H9 (cell line): ENCODE results near the gene TBC1D5. TPM values are rescaled to one million over a fixed set of nuclear protein-coding genes. Genes with fewer than 3 reads are reported as not detected.

ENCODE experiments used
- DNase-seq: peaks from one replicate; pipeline ENCODE4 v3.0.0-alpha.2; 2017
- H2AFZ ChIP-seq: one replicate; pipeline ENCODE4 v1.6.1; 2013; ENCODE audit warnings: mild to moderate bottlenecking, low read length, control low read depth, moderate library complexity
- H2AK5ac ChIP-seq: 2 replicates; pipeline ENCODE4 v1.6.1; 2013; ENCODE audit warnings: low read length, control low read depth, mixed read lengths; ENCODE audit not compliant: insufficient read length
- H2BK120ac ChIP-seq: one replicate; pipeline ENCODE4 v1.6.1; 2013; ENCODE audit warnings: low read depth, mild to moderate bottlenecking, low read length, control low read depth, inconsistent platforms; ENCODE audit not compliant: poor library complexity, severe bottlenecking
- H2BK12ac ChIP-seq: 2 replicates; pipeline ENCODE4 v1.6.1; 2013; ENCODE audit warnings: low read length, control low read depth, mixed read lengths, low read depth; ENCODE audit not compliant: insufficient read length
- H2BK15ac ChIP-seq: 2 replicates; pipeline ENCODE4 v1.6.1; 2013; ENCODE audit warnings: low read depth, low read length, control low read depth
- H2BK20ac ChIP-seq: one replicate; pipeline ENCODE4 v1.6.1; 2013; ENCODE audit warnings: low read depth, mild to moderate bottlenecking, low read length, control low read depth, inconsistent platforms; ENCODE audit not compliant: poor library complexity, severe bottlenecking
- H2BK5ac ChIP-seq: 2 replicates; pipeline ENCODE4 v1.6.1; 2013; ENCODE audit warnings: low read length, control low read depth, mixed read lengths; ENCODE audit not compliant: insufficient read length
- H3K14ac ChIP-seq: 2 replicates; pipeline ENCODE4 v1.6.1; 2013; ENCODE audit warnings: low read length, control low read depth; ENCODE audit not compliant: insufficient read depth
- H3K18ac ChIP-seq: 2 replicates; pipeline ENCODE4 v1.6.1; 2013; ENCODE audit warnings: low read depth, mild to moderate bottlenecking, mixed read lengths, low read length, control low read depth; ENCODE audit not compliant: insufficient read length
- H3K23ac ChIP-seq: 2 replicates; pipeline ENCODE4 v1.6.1; 2013; ENCODE audit warnings: low read length, control low read depth, mixed read lengths, low read depth; ENCODE audit not compliant: insufficient read length
- H3K23me2 ChIP-seq: 2 replicates; pipeline ENCODE4 v1.6.1; 2013; ENCODE audit warnings: low read depth, mild to moderate bottlenecking, mixed read lengths, low read length, control low read depth; ENCODE audit not compliant: insufficient read length, poor library complexity, severe bottlenecking
- H3K27ac ChIP-seq: 2 replicates; pipeline ENCODE4 v1.5.1; 2013; ENCODE audit warnings: low read length, control low read depth, mixed read lengths, low read depth; ENCODE audit not compliant: insufficient read length
- H3K27me3 ChIP-seq: 2 replicates; pipeline ENCODE4 v1.6.1; 2013; ENCODE audit warnings: low read length, control low read depth, inconsistent platforms; ENCODE audit not compliant: insufficient read depth
- H3K4ac ChIP-seq: 2 replicates; pipeline ENCODE4 v1.6.1; 2013; ENCODE audit warnings: low read depth, mild to moderate bottlenecking, control low read depth, inconsistent platforms, low read length, moderate library complexity
- H3K4me1 ChIP-seq: 2 replicates; pipeline ENCODE4 v1.6.1; 2013; ENCODE audit warnings: low read length, control low read depth, inconsistent platforms; ENCODE audit not compliant: insufficient read depth
- H3K4me2 ChIP-seq: 2 replicates; pipeline ENCODE4 v1.6.1; 2013; ENCODE audit warnings: low read length, control low read depth, mixed read lengths; ENCODE audit not compliant: insufficient read length, insufficient read depth
- H3K56ac ChIP-seq: 2 replicates; pipeline ENCODE4 v1.6.1; 2013; ENCODE audit warnings: low read depth, mild to moderate bottlenecking, mixed read lengths, low read length, control low read depth; ENCODE audit not compliant: insufficient read length
- H3K79me1 ChIP-seq: 2 replicates; pipeline ENCODE4 v1.6.1; 2013; ENCODE audit warnings: low read depth, mild to moderate bottlenecking, moderate library complexity, low read length, control low read depth, inconsistent platforms; ENCODE audit not compliant: insufficient read depth, poor library complexity, severe bottlenecking
- H3K79me2 ChIP-seq: 2 replicates; pipeline ENCODE4 v1.6.1; 2013; ENCODE audit warnings: low read length, control low read depth, inconsistent platforms; ENCODE audit not compliant: insufficient read depth
- H3K9ac ChIP-seq: 2 replicates; pipeline ENCODE4 v1.6.1; 2013; ENCODE audit warnings: low read length, control low read depth, mixed read lengths; ENCODE audit not compliant: insufficient read length; ENCODE audit errors: extremely low read depth
- H3K9me3 ChIP-seq: one replicate; pipeline ENCODE4 v1.6.1; 2013; ENCODE audit warnings: low read depth, low read length, inconsistent platforms; ENCODE audit not compliant: control insufficient read depth
- H3T11ph ChIP-seq: one replicate; pipeline ENCODE4 v1.6.1; 2013; ENCODE audit warnings: mild to moderate bottlenecking, low read length, control low read depth, inconsistent platforms
- H4K20me1 ChIP-seq: one replicate; pipeline ENCODE4 v1.6.1; 2013; ENCODE audit not compliant: control insufficient read depth, insufficient read length, insufficient read depth
- H4K5ac ChIP-seq: 2 replicates; pipeline ENCODE4 v1.6.1; 2013; ENCODE audit warnings: low read depth, mild to moderate bottlenecking, mixed read lengths, low read length, control low read depth; ENCODE audit not compliant: insufficient read length
- H4K8ac ChIP-seq: replicated peaks from 2 replicates; pipeline ENCODE4 v1.6.1; 2013; ENCODE audit warnings: low read length, control low read depth, mixed read lengths, low read depth; ENCODE audit not compliant: insufficient read length
- H4K91ac ChIP-seq: 2 replicates; pipeline ENCODE4 v1.6.1; 2013; ENCODE audit warnings: low read depth, mild to moderate bottlenecking, moderate library complexity, mixed read lengths, low read length, control low read depth; ENCODE audit not compliant: insufficient read length
- H3K27ac Mint-ChIP-seq, 3 experiments: 2 replicates in 2 of 3; 3 replicates in 1 of 3; pipeline ENCODE4 v1.8.0; 2020 to 2021; ENCODE audit warnings: mixed read lengths in 3 of 3, mild to moderate bottlenecking in 1 of 3, moderate library complexity in 1 of 3
- H3K27me3 Mint-ChIP-seq: 2 replicates; pipeline ENCODE4 v1.8.0; 2021; ENCODE audit warnings: low read depth, mild to moderate bottlenecking, moderate library complexity, mixed read lengths
- H3K36me3 Mint-ChIP-seq, 3 experiments: 2 replicates in 2 of 3; 3 replicates in 1 of 3; pipeline ENCODE4 v1.8.0; 2020 to 2021; ENCODE audit warnings: low read depth in 3 of 3, mixed read lengths in 3 of 3; ENCODE audit not compliant: insufficient read depth in 1 of 3
- H3K4me1 Mint-ChIP-seq, 2 experiments: 2 replicates each; pipeline ENCODE4 v1.8.0; 2020; ENCODE audit warnings: mixed read lengths in 2 of 2
- H3K4me3 Mint-ChIP-seq, 2 experiments: 2 replicates in 1 of 2; 3 replicates in 1 of 2; pipeline ENCODE4 v1.8.0; 2020 to 2021; ENCODE audit warnings: mild to moderate bottlenecking in 2 of 2, mixed read lengths in 2 of 2, moderate library complexity in 1 of 2
- H3K9me3 Mint-ChIP-seq, 2 experiments: 2 replicates in 1 of 2; 3 replicates in 1 of 2; pipeline ENCODE4 v1.8.0; 2020; ENCODE audit warnings: mild to moderate bottlenecking in 2 of 2, mixed read lengths in 2 of 2, moderate library complexity in 1 of 2
- WGBS: extraction: QIAGEN DNeasy Blood & Tissue Kit; methylation state at CpG from one replicate; pipeline ENCODE4 v1.1.7; 2013; ENCODE audit warnings: missing lambda C conversion rate, low lambda C conversion rate, mixed read lengths; ENCODE audit not compliant: insufficient read length; ENCODE audit errors: extremely low coverage; 5-methylcytosine and 5-hydroxymethylcytosine counted together
- total RNA-seq: library from RNA; stranded (reverse); gene quantifications from 2 replicates; pipeline ENCODE4 v1.2.1, GENCODE V29; 2021
- TF ChIP-seq, protein P1 (sequence below): fragments of 200-600 bp; sonication (generic); conservative IDR thresholded peaks from 3 replicates; pipeline ENCODE4 v1.8.0; 2021; ENCODE audit warnings: antibody characterized with exemption, mild to moderate bottlenecking

TBC1D5 gene
- total RNA-seq, 1 experiment from 2014 or later = 25.0 TPM

DNA sequence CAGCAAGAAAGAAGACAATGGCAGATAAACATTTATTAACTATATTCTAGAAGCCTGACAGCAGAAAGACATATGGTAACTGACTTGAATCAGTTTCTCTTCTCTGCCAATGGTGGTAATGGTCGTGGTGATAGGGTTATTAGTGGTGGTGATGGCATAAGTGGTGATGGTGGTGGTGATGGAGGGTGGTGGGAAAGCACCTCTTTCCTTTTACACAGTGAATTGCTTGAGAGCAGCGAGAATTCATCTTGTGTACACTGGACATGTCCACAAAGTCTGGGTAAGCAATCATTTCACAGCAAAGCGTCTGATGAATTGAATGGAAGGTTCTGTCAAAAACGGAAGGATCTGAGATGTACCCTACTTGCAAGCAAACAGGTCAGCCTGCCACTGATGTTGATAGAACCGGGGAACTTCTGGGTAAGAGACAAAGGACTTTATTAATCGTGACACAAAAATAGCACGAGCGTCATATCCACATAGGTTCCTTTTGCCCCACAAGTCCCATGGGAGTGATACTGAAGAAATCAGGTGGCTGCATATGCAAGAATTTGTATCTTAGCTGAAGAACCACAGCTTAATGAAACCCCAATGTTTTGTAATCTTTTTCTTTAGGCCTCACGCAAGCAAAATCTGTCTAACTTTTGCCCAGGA lies 23.5 kb upstream of the TBC1D5 start:
- H2AFZ ChIP-seq = no peak overlapping the region
- H3K23ac ChIP-seq = no peak overlapping the region
- H4K5ac ChIP-seq = no peak overlapping the region
- no peak overlapping the region for H4K91ac ChIP-seq
- H3K27me3 ChIP-seq = no peaks in the 10 kb centered on the region
- no peak overlapping the region for H3K4ac ChIP-seq
- WGBS = no CpG with 5 or more reads among the region's 9 CpGs
- H2BK120ac ChIP-seq = no peak overlapping the region
- H2BK12ac ChIP-seq = no peak overlapping the region
- no peaks in the 10 kb centered on the region for H3K79me1 ChIP-seq
- H3T11ph ChIP-seq = no peak overlapping the region
- H3K4me1 ChIP-seq = no peaks in the 10 kb centered on the region; the same call in 1 of the 2 replicates
- TF ChIP-seq, protein P1, sequence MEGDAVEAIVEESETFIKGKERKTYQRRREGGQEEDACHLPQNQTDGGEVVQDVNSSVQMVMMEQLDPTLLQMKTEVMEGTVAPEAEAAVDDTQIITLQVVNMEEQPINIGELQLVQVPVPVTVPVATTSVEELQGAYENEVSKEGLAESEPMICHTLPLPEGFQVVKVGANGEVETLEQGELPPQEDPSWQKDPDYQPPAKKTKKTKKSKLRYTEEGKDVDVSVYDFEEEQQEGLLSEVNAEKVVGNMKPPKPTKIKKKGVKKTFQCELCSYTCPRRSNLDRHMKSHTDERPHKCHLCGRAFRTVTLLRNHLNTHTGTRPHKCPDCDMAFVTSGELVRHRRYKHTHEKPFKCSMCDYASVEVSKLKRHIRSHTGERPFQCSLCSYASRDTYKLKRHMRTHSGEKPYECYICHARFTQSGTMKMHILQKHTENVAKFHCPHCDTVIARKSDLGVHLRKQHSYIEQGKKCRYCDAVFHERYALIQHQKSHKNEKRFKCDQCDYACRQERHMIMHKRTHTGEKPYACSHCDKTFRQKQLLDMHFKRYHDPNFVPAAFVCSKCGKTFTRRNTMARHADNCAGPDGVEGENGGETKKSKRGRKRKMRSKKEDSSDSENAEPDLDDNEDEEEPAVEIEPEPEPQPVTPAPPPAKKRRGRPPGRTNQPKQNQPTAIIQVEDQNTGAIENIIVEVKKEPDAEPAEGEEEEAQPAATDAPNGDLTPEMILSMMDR = no peak
- no peak overlapping the region for H3K27ac ChIP-seq
- no peaks in the 10 kb centered on the region for H3K9me3 Mint-ChIP-seq
- H3K36me3 Mint-ChIP-seq = no peaks in the 10 kb centered on the region
- DNase-seq = no peak
- no peak overlapping the region for H3K9ac ChIP-seq
- no peak overlapping the region for H2BK5ac ChIP-seq
- no peak overlapping the region for H3K18ac ChIP-seq
- no peak overlapping the region for H3K14ac ChIP-seq
- H3K9me3 ChIP-seq = no peaks in the 10 kb centered on the region
- 0 out of 4 replicates have a peak, but pooled peaks cover 0 to 2% of the 10 kb centered on the region in 2 experiments for H3K4me1 Mint-ChIP-seq
- no peak overlapping the region for H3K27ac Mint-ChIP-seq
- no peak overlapping the region for H2BK15ac ChIP-seq
- no peak overlapping the region for H2AK5ac ChIP-seq
- no peaks in the 10 kb centered on the region for H3K23me2 ChIP-seq
- no peaks in the 10 kb centered on the region for H3K27me3 Mint-ChIP-seq
- H3K4me2 ChIP-seq = no peak overlapping the region
- H3K4me3 Mint-ChIP-seq = no peak overlapping the region
- H3K79me2 ChIP-seq = no peaks in the 10 kb centered on the region
- no peak overlapping the region for H4K8ac ChIP-seq
- no peak overlapping the region for H2BK20ac ChIP-seq
- no peak overlapping the region for H3K56ac ChIP-seq
- H4K20me1 ChIP-seq = no peaks in the 10 kb centered on the region
